Measurements from ENCODE around the gene STK10. TPM values are rescaled to one million over a fixed set of nuclear protein-coding genes. Genes with fewer than 3 reads are reported as not detected.
"Not testable (repeated sequence)": the region's sequence is repeated elsewhere in the genome, so short reads cannot be mapped to it uniquely, and the experiment has no call there.

Gene STK10
- 10 to 100 TPM in 2 of 3 donors, 1 to 10 TPM in 1; 5.0 to 24.1 (median 19.9) TPM for polyA plus RNA-seq

DNA sequence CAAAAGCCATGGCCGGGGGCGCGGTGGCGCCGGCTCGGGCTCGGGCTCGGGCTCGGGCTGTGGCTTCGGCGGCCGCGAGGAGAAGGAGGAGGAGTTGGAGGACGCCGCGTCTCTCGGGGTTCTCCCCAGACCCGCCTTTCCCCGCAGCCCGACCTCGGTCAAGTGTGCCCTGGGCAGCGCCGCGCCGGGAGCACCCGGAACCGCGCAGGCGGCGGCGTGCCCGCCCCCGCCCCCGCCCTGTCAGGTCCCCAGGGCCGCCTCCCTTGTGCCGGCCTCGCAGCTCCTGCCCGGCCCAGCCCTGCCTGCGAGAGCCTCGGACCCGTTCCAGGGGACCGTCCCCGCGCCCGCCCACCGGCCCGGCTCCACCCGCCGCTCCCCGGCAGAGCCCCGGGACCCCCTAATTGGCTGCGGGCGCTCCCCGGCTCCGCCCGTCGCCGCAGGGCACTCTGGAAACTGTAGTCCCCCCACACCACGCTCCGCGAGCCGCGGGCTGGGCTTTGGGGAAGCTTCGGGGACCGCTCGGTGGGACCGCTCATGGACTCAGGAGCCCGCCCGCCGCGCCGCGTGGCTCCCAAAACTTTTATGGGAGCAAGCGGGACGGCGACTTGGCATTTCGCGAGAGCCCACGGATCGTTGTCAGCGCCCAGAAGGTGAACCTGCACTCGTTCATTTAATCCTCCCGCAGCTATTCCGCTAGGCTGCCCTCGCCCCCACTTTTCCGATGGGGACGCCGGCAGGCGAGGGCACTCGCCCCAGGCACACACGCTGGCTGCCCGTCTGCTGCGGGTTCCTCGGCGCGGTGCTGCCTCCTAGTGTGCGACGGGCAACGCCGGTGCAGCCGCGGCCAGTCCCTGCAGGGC lies at the start of gene STK10:
Gene STK10, minus strand, starts transcription at position 192 of the 860 bp plus-strand sequence. Its CDS starts 182 bp downstream, at position 10.
- H3K27ac ChIP-seq (ENCODE audit: low read depth, low read length) = peak within 1 kb of the TSS; percentile 94
- WGBS, 3 donors = 0% methylated on average over 65 to 102 of the region's 102 CpGs

DNA sequence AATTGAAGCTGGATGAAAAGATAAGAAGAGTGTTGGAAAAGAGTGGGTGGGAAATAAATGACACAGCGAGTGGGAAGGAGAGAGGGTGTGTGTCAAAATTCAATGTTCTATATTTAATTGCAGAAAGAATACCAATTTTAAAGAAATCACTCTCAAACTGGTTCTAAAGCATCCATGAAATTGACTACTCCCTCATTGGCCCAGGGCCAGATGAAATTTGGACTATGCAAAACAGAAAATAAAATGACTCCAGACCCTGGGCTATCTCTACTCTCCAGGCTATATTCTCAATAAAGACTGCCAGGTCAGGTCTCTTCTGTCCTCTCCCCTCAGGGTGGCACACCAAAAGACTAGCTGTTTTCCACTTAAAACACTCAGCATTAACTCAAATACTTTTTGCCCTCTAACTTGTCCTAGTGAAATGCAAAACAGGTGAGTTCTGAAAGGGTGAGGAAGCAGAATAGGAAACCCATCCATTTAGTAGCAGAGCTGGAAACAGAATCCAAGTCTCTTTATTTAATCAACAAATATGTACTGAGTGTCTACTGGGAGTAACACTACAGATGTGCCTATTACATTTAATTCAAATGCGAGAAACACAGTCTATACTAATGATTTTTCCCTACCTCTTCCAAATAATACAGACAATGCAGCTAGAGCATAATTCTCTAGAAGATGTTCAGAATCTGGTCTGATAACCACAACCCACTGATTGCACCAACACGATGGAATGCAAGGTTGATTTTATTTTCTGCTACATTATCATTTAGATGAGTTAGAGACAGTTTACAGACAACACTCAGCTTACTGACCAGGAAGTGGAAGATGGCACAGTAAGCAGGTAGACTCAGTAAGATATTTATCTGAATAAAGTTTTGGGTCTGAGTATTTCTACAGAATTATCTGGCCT lies 48.1 kb upstream of the STK10 start:
- no peak overlapping the region for H3K27ac ChIP-seq (ENCODE audit: low read depth, low read length)
- 55 to 81% (median 79%) methylated on average over 3 of the region's 3 CpGs for WGBS, 3 donors

DNA sequence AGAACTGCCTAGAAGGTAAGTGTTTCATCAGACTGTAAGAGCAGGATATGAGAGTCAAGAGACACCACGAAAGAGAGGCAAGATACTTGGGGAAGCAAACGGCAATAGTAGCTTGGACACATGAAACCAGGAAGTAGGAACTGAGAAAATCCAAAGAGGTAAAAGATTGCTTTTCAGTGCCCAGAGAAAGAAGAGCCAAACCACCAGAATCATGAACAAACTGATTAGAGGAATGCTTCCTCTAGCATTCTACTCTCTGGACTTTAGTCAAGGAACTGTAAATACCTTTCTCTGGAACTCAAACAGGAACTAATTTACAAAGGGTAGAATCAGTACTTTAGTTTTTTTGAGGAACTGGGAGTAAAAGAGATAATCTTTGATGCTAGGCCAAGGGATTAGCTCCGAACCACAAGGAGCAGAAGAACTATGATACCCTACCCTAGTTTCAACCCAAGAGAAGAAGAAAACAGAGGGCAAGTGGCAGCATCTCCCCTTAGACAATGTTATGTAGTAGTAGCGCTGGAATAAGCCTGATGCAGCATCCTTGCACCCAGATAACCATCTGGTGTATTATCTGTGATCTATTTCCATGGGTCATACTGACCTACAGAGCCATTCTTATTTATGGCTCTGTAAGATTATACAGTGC lies 47.2 kb upstream of the STK10 start:
- WGBS, 3 donors = 39 to 45% (median 39%) methylated on average over 4 of the region's 4 CpGs
- no peak overlapping the region for H3K27ac ChIP-seq (ENCODE audit: low read depth, low read length)

DNA sequence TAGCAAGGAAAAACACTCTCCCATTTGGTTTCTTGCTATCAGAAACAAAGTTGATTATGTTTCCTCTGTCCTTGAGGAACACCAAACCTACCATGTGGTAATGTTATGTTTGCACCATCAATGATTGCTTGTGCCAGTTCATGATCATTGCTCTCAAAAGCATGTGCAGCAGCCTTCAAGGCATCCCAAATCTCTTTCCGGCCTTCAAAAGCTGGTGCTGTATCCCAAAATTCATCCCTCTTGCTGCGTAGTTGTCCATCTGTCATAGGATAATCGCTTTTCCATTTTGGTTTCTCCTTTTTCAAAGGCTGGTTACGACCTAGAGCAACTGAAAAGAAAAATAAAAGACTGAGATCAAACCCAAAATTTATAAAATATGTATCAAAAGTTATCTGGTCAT lies 46.0 kb upstream of the STK10 start:
- WGBS, 3 donors = 96 to 98% (median 97%) methylated on average over 4 of the region's 4 CpGs
- H3K27ac ChIP-seq (ENCODE audit: low read depth, low read length) = no peak overlapping the region

DNA sequence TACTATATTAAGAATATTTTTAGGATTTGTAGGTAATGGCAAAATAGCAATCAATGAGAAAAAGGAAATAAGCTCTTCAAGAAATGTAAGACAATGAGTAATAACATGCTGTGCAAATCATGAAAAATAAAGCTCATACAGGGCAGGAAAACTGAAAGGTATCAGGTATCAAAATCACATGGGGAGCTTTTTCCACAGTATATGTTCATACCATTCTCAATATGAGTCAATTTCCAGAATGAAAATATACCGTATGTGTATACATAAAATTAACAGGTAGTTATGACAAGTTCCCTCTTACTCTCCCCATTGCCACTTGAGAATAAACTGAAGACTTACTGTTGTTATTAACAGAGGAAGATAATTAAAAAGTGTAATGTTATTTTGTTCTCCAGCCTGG lies 41.9 kb upstream of the STK10 start:
- WGBS, 3 donors = 90 to 98% (median 95%) methylated on average over 1 of the region's 1 CpG
- H3K27ac ChIP-seq (ENCODE audit: low read depth, low read length) = no peak overlapping the region

DNA sequence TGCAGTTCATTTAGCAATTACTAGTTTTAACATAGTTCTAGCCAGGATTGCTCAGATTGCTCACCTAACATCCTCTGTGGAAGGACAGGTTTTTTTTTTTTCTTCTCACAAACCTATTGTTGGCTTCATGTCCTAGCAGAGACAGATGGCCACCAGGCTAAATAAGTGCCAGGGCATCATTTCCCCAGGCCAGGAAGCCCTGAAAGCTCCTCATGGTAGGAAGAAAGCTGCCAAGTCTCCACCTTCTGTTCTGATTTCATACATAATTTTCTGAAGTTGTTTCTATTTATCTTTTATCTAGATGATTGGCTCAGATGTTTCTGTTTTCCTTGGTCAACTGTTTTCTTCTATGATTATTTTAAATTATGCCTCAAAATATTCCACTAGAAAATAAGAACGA lies 37.0 kb upstream of the STK10 start:
- no peak overlapping the region for H3K27ac ChIP-seq (ENCODE audit: low read depth, low read length)
- 91 to 94% (median 92%) methylated on average over 1 of the region's 1 CpG for WGBS, 3 donors

DNA sequence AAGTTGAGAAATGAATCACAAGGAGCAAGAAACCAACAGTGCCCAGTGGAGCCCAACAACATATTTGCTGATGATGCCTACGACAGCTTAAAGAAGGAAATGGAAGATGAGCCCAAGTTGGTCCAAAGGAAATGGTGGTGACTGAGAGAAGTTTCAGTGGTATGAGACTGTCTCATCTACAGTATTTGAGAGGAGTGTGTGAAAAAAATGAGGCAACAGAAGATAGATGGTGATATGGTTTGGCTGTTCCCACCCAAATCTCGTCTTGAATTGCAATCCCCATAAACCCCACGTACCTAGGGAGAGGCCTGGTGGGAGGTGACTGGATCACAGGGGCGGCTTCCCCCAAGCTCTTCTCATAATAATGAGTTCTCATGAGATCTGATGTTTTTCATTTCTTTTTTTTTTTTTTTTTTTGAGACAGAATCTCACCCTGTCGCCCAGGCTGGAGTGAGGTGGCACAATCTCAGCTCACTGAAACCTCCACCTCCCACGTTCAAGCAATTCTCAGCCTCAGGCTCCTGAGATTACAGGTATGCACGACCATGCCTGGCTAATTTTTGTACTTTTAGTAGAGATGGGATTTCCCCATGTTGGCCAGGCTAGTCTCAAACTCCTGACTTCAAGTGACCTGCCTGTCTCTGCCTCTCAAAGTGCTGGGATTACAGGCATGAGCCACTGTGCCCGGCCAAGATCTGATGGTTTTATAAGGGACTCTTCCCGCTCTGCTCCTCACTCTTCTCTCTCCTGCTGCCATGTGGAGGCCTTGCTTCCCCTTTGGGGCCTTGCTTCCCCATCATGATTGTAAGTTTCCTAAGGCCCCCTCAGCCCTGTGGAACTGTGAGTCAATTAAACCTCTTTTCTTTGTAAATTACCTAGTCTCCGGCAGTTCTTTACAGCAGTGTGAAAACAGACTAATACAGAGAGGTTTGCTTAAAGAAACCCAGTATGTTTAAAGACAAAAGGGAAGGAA lies 36.2 kb upstream of the STK10 start:
- H3K27ac ChIP-seq (ENCODE audit: low read depth, low read length) = no peak overlapping the region
- WGBS, 3 donors = 89 to 92% (median 92%) methylated on average over 10 of the region's 10 CpGs

DNA sequence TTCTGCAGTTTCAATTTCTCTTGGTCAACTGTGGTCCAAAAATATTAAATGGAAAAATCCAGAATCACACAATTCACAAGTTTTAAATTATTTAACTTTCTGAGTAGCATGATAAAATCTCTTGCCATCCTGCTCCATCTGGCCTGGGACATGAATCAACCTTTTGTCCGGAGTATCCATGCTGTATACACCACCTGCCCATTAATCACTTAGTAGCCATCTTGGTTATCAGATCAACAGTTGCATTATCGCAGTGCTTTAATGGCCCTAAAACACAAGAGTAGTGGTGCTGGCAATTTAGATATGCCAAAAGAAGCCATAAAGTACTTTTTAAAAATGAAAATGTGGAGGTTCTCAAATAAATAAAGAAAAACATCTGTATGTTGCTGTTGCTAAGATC lies 31.3 kb upstream of the STK10 start:
- H3K27ac ChIP-seq (ENCODE audit: low read depth, low read length) = no peak overlapping the region
- 75 to 97% (median 92%) methylated on average over 2 of the region's 2 CpGs for whole genome bisulfite sequencing, 3 donors

DNA sequence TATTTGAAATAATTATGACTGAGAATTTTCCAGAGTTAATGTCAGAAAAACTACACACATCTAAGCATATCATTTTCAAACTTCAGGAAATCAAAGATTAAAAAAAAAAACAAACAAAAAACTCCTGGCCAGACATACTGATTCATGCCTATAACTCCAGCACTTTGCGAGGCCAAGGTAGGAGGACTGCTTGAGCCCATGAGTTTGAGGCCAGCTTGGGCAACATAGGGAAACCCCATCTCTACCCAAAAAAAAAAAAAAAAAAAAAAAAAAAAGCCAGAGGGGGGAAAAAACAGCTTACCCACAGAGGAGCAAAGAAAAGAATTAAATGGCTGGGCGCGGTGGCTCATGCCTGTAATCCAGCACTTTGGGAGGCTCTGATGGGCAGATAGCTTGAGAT lies 28.3 kb upstream of the STK10 start:
- 86 to 96% (median 94%) methylated on average over 3 of the region's 3 CpGs for WGBS, 3 donors
- no peak overlapping the region for H3K27ac ChIP-seq (ENCODE audit: low read depth, low read length)

DNA sequence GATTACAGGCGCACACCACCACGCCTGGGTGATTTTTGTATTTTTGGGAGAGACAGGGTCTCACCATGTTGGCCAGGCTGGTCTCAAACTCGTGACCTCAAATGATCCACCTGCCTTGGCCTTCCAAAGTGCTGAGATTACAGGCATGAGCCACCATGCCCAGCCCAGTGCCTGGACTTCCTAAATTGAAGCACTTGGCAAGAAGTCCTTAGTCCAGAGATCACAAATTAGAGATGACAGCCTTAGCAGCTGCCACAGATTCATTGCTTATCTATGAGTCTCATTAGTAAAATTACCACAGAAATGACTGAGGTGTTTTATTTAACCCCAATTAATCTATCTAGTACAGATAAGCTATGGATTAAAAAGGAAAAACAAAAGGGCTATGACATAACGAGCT lies 25.1 kb upstream of the STK10 start:
- 79 to 97% (median 96%) methylated on average over 4 of the region's 4 CpGs for WGBS, 3 donors
- H3K27ac ChIP-seq (ENCODE audit: low read depth, low read length) = no peak overlapping the region

DNA sequence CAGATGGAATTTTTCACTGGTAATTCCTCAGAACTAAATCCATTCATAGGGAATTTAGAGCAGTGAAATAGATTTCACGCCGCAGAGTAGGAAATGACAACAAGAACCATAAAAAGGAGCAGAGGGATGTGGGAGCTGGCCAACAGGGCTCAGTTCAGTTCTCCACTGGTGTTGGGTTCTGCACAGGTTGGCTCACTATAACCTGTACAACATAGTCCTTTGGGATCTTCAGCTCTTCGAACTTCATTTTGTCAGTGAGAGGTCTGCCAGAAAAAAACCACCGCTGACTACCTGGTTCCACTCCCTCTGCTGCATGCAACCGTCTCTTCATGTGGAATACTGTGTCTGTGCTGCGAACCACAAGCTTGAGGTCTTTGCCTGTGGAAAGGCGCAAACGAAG lies 23.7 kb upstream of the STK10 start:
- no peak overlapping the region for H3K27ac ChIP-seq (ENCODE audit: low read depth, low read length)
- 93 to 95% (median 95%) methylated on average over 8 of the region's 8 CpGs for WGBS, 3 donors

DNA sequence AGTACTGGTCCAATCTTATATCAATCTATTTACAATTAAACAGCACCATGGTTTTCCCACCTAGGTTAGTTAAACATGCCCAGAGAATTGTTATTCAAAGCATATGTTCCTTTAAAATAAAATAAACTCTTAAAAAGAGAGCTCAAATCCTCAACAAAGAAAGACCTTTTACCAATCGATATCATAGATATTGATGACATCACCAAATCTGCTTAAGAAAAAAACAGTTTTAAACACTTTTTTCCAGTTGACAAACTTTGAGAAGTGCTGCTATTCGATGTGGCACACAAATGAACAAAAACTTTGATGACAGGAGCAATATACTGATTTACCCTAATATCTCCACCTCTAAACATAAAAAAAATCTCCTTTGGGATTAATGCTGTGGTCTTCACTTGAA lies 21.7 kb upstream of the STK10 start:
- 91 to 98% (median 97%) methylated on average over 2 of the region's 2 CpGs for WGBS, 3 donors
- no peak overlapping the region for H3K27ac ChIP-seq (ENCODE audit: low read depth, low read length)

DNA sequence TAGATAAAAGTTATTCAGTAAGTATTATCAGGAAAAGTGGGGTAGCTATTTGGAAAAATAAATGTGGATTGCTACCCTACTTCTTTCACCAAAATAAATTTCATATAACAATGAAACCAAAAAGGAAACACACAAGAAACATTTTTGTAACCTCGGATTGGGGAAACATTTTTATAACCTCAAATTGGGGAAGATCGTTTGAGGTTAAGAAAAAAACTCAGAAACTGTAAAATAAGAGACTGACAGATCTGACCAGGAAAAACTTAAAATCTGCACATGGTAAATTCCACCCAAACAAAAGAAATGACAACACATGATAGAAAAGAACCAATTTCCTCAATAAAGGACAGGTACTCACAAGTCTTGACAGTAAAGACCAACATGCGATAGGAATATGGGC lies 19.5 kb upstream of the STK10 start:
- no peak overlapping the region for H3K27ac ChIP-seq (ENCODE audit: low read depth, low read length)
- 40 to 83% (median 41%) methylated on average over 3 of the region's 3 CpGs for WGBS, 3 donors

DNA sequence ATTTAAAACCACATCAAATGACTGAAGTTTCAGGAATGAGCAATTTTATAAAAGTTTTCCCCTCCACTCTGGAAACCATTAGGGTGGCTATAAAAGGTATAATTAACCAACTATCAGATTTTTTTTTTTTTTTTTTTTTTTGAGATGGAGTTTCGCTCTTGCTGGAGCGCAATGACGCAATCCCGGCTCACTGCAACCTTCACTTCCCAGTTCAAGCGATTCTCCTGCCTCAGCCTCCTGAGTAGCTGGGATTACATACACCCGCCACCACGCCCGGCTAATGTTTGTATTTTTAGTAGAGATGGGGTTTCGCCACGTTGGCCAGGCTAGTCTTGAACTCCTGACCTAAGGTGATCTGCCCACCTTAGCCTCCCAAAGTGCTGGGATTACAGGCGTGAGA lies 18.0 kb upstream of the STK10 start:
- not testable (repeated sequence) for H3K27ac ChIP-seq (ENCODE audit: low read depth, low read length)
- WGBS, 3 donors = 75 to 94% (median 88%) methylated on average over 11 of the region's 11 CpGs

DNA sequence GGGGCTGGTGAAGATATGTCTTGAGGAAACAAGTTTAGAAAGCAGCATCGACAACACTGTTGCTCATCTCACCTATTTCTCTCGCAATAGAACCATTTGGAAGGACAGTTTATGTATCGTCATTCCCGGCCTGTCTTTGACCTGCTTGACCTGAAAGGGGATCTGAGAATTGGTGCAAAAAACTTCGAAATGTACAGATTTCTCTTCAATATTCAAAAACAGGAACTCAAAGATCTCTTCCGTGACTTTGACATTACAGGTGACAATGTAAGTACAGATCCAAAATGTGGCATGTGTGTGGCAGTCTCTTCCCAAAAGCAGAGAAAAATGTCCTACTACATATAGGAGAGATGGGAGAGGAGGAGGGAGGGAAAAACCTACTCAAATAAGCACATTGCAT lies 12.5 kb upstream of the STK10 start:
- H3K27ac ChIP-seq (ENCODE audit: low read depth, low read length) = no peak overlapping the region
- WGBS, 3 donors = 79 to 89% (median 79%) methylated on average over 6 of the region's 6 CpGs

DNA sequence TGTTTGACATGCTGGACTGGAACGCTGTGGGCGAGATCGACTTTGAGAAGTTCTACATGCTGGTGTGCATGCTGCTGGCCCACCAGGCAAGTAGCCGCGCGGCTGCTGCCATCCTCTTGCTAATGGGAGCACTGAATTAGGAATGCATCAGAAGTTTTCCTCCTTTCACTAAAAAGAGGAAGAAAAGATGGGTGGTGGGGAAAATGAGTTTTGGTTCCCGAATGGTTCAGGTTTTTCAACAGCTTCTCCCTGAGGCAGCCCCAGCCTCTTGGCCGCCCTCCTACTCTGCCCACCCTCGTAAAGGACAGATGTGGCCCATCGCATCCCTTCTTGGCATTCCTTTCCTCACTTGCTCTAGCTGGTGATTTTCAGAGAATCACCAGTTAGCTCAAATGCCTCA lies 11.4 kb upstream of the STK10 start:
- WGBS, 3 donors = 82 to 86% (median 84%) methylated on average over 10 of the region's 10 CpGs
- no peak overlapping the region for H3K27ac ChIP-seq (ENCODE audit: low read depth, low read length)

DNA sequence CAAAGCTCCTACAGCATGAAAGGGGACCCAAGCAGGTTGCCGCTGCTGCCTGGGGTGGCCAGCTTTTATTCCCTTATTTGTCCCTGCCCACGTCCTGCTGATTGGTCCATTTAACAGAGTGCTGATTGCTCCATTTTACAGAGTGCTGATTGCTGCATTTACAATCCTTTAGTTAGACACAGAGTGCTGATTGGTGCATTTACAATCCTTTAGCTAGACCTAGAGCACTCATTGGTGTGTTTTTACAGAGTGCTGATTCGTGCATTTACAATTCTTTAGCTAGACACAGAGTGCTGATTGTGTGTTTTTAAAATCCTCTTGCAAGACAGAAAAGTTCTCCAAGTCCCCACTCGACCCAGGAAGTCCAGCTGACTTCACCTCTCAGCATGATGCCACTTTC lies 9.8 kb upstream of the STK10 start:
- not testable (repeated sequence) for H3K27ac ChIP-seq (ENCODE audit: low read depth, low read length)
- 79 to 87% (median 85%) methylated on average over 4 of the region's 4 CpGs for WGBS, 3 donors

Data from adipose tissue (tissue), 3 donors.